ENCODE data around the gene TTLL9.

TTLL9 gene

GRCh38 chr20:31833130-31833930 is 37.1 kb upstream of the TTLL9 start:
- no peak overlapping the region for H3K27ac ChIP-seq

GRCh38 chr20:31833931-31834521 is 36.4 kb upstream of the TTLL9 start:
- no peak for TF ChIP-seq ZFX (IDR thresholded peaks at IDR 0.05)
- TF ChIP-seq, protein P1, sequence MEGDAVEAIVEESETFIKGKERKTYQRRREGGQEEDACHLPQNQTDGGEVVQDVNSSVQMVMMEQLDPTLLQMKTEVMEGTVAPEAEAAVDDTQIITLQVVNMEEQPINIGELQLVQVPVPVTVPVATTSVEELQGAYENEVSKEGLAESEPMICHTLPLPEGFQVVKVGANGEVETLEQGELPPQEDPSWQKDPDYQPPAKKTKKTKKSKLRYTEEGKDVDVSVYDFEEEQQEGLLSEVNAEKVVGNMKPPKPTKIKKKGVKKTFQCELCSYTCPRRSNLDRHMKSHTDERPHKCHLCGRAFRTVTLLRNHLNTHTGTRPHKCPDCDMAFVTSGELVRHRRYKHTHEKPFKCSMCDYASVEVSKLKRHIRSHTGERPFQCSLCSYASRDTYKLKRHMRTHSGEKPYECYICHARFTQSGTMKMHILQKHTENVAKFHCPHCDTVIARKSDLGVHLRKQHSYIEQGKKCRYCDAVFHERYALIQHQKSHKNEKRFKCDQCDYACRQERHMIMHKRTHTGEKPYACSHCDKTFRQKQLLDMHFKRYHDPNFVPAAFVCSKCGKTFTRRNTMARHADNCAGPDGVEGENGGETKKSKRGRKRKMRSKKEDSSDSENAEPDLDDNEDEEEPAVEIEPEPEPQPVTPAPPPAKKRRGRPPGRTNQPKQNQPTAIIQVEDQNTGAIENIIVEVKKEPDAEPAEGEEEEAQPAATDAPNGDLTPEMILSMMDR (conservative IDR thresholded peaks at IDR 0.05), result no peak
- H3K27ac ChIP-seq, result no peak overlapping the region

More at GRCh38 chr20:31833130-31833930, 37.1 kb upstream of the TTLL9 start:
- TF ChIP-seq, protein P1 (conservative IDR thresholded peaks at IDR 0.05), result peak; percentile 92
- TF ChIP-seq ZFX (IDR thresholded peaks at IDR 0.05), result no peak

GRCh38 chr20:31835554-31835953 is 34.9 kb upstream of the TTLL9 start:
- H3K27ac ChIP-seq, result no peak overlapping the region
- no peak for TF ChIP-seq ZFX (IDR thresholded peaks at IDR 0.05)
- TF ChIP-seq, protein P1 (conservative IDR thresholded peaks at IDR 0.05), result no peak

DNA sequence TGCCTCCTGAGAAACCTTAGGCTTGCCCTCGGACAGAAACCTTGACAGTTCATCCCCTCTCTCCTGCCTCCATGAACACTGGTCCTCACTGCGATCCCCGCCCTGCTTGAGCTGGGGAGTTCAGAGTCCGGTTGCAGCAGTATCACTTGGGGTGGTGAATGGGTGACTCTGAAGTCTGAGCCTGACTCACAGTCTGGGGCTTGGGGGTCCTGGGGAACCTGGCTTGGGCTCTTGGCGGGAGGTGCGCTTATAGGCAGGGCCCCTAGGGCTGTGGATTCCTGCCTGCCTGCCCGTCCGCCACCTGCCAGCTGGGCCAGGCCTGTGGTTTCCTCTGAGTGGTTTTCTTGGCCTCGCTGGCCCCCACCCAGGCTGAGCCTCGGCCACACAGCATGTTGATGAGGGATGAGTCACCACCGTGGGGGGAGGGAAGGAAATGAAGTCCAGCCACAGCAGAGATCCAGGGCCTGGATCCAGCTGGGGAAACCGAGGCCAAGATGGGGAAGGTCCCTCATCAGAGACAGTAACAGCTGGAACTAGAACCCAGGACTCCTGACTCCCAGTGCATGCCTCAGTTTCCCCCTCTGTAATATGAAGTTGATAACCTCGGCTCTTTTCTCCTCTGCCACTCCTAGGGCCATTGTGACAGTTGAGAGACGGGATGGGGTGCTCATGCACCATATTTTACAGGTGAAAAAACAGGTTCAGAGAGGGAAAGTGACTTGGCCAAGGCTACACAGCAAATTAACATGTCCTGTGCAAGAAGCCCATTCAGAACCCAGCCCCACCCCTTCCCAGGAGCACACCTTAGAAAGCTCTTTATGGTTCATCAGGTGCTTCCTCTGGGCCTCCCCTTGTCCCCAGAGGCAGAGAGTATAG is 34.2 kb upstream of the TTLL9 start:
- no peak for TF ChIP-seq ZFX (IDR thresholded peaks at IDR 0.05)
- TF ChIP-seq, protein P1 (conservative IDR thresholded peaks at IDR 0.05), result no peak
- no peak overlapping the region for H3K27ac ChIP-seq

GRCh38 chr20:31836853-31837608 is 33.4 kb upstream of the TTLL9 start:
- H3K27ac ChIP-seq, result no peak overlapping the region
- no peak for TF ChIP-seq ZFX (IDR thresholded peaks at IDR 0.05)
- TF ChIP-seq, protein P1 (conservative IDR thresholded peaks at IDR 0.05), result no peak

DNA sequence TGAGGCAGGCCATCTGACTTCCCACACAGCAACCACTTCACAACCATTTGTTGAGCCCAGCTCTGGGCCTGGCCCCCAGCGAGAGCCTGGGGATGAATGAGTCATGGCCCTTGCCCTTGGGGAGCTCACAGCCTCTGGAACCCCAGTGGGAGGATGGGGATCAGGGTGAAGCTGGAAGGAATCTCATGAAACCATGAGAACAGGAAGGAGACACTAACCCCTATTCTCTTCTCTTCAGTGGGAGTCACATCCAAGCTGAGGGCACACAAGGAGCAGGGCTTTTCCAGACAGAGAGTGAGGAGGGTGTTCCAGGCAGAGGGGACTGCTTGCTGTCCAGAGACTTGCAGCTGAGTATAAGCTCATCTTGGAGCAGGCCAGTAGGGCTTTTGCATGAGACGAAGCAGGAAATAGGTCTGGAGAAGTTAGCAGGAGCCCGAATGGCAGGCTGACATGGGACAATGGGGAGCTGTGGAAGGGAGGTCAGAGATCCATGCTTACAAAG is 32.5 kb upstream of the TTLL9 start:
- TF ChIP-seq ZFX (IDR thresholded peaks at IDR 0.05), result no peak
- TF ChIP-seq, protein P1 (conservative IDR thresholded peaks at IDR 0.05), result no peak
- no peak overlapping the region for H3K27ac ChIP-seq
